Esophagus squamous epithelium (tissue), 4 donors: ENCODE data around the gene ZSWIM8.

Source experiments
- POLR2A ChIP-seq, 4 donors: fragments of 450-650 bp; IDR thresholded peaks; one replicate each; pipeline ENCODE4 v1.6.1; 2017; ENCODE audit warnings: antibody characterized with exemption in 4 of 4, mild to moderate bottlenecking in 4 of 4, moderate library complexity in 3 of 4
- TF ChIP-seq, protein P1 (sequence below), 6 experiments: fragments of 450-650 bp in 4 of 6; fragments of 200-600 bp in 2 of 6; sonication (generic) in 2 of 6; IDR thresholded peaks; one replicate each; pipeline ENCODE4 v1.5.1; 2016 to 2019; ENCODE audit warnings: antibody characterized with exemption in 6 of 6, mild to moderate bottlenecking in 4 of 6, moderate library complexity in 4 of 6

DNA sequence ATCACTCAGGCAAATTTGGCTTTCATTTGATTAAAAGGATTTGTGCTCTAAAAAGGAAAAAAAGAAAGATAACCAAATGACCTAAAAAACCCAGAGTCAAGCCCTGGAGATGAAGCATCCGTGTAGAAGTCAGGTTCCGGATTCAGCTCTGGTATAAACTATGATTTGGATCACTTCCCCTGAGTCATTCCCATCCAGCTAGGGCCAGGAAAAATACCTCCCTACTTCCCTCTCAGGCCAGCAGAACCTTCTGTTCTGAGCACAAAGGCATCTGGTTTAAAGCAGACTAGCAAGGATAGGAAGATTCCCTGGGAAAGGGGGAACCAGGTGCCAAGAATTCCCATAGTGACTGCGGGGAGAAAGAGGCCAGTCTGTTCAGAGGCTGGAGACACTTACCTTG is 51.7 kb downstream of the ZSWIM8 start:
- TF ChIP-seq, protein P1, sequence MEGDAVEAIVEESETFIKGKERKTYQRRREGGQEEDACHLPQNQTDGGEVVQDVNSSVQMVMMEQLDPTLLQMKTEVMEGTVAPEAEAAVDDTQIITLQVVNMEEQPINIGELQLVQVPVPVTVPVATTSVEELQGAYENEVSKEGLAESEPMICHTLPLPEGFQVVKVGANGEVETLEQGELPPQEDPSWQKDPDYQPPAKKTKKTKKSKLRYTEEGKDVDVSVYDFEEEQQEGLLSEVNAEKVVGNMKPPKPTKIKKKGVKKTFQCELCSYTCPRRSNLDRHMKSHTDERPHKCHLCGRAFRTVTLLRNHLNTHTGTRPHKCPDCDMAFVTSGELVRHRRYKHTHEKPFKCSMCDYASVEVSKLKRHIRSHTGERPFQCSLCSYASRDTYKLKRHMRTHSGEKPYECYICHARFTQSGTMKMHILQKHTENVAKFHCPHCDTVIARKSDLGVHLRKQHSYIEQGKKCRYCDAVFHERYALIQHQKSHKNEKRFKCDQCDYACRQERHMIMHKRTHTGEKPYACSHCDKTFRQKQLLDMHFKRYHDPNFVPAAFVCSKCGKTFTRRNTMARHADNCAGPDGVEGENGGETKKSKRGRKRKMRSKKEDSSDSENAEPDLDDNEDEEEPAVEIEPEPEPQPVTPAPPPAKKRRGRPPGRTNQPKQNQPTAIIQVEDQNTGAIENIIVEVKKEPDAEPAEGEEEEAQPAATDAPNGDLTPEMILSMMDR (IDR thresholded peaks at IDR 0.05) = no peak
- no peak for TF ChIP-seq POLR2A (IDR thresholded peaks at IDR 0.05)
